ENCODE results near the gene HYLS1. TPM values are rescaled to one million over a fixed set of nuclear protein-coding genes. Genes with fewer than 3 reads are reported as not detected.

HYLS1 gene
- total RNA-seq, 1 experiment from 2014 or later, result 8.1 TPM

DNA sequence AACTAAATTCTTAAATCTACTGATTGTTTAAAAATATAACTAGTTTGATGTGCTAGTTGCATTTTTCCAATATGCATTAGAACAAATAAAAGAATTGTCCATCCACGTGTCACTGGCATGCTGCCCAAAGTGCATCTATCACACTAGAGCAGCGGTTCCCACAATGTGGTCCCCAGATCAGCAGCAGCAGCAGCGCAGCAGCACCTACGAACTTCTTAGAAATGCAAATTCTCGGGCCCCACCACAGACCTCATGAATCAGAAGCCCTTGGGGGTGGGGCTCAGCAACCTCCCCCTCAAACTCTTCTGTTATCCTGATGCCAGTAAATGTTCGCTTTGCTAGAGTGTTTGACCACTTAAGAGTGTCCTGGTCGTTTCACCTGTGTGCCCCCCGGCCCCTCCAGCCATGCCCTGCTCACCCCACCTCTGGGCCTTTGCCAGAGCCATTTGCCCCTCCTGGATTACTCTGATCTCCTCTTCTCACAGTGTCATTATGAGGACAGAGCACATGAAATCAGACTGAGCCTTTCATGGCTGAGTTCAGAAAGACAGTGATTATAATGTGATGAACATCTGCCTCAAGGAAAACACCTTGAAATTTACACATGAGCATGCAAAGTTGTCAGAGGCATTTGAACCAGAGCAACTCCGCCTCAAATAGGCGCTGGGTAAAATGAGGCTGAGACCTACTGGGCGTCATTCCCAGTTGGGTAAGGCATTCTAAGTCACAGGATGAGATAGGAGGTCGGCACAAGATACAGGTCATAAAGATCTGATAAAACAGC lies 45.8 kb downstream of the HYLS1 start:
- no peaks in the 10 kb centered on the region for H3K36me3 Mint-ChIP-seq
- DNase-seq (ENCODE audit: low spot score) (no peak), ATAC-seq (peak; percentile 71)
- H3K27ac Mint-ChIP-seq, result no peak overlapping the region
- no peaks in the 10 kb centered on the region for H3K27me3 Mint-ChIP-seq (ENCODE audit: low read depth)
- ChIA-PET POLR2A (no interaction called here), CTCF (interaction anchor here (1.0 to 3.1 kb wide), 4 partner anchors 9 to 261 kb away, joined by 4 to 18 read pairs (median 5); no protein-coding TSS in a partner anchor)
- no peak for TF ChIP-seq TEAD1 (CRISPR knock-in tag; IDR thresholded peaks at IDR 0.05)
- no peak for TF ChIP-seq ETV6 (CRISPR knock-in tag; IDR thresholded peaks at IDR 0.05)
- no peak for TF ChIP-seq ZNF396 (CRISPR knock-in tag; IDR thresholded peaks at IDR 0.05; ENCODE audit: borderline replicate concordance)
- TF ChIP-seq ZNF232 (CRISPR knock-in tag; IDR thresholded peaks at IDR 0.05), result no peak
- TF ChIP-seq ESRRA (CRISPR knock-in tag; IDR thresholded peaks at IDR 0.05; ENCODE audit: borderline replicate concordance), result no peak
- TF ChIP-seq, protein P1, sequence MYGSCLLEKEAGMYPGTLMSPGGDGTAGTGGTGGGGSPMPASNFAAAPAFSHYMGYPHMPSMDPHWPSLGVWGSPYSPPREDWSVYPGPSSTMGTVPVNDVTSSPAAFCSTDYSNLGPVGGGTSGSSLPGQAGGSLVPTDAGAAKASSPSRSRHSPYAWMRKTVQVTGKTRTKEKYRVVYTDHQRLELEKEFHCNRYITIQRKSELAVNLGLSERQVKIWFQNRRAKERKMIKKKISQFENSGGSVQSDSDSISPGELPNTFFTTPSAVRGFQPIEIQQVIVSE (CRISPR knock-in tag; IDR thresholded peaks at IDR 0.05; ENCODE audit: borderline replicate concordance), result no peak
- TF ChIP-seq NR2C2 (CRISPR knock-in tag; IDR thresholded peaks at IDR 0.05), result no peak
- TF ChIP-seq MXD4 (CRISPR knock-in tag; IDR thresholded peaks at IDR 0.05; ENCODE audit: borderline replicate concordance), result no peak
- TF ChIP-seq JAZF1 (CRISPR knock-in tag; IDR thresholded peaks at IDR 0.05), result no peak
- TF ChIP-seq, protein P2, sequence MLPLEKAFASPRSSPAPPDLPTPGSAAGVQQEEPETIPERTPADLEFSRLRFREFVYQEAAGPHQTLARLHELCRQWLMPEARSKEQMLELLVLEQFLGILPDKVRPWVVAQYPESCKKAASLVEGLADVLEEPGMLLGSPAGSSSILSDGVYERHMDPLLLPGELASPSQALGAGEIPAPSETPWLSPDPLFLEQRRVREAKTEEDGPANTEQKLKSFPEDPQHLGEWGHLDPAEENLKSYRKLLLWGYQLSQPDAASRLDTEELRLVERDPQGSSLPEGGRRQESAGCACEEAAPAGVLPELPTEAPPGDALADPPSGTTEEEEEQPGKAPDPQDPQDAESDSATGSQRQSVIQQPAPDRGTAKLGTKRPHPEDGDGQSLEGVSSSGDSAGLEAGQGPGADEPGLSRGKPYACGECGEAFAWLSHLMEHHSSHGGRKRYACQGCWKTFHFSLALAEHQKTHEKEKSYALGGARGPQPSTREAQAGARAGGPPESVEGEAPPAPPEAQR (CRISPR knock-in tag; IDR thresholded peaks at IDR 0.05), result no peak
- TF ChIP-seq, protein P3, sequence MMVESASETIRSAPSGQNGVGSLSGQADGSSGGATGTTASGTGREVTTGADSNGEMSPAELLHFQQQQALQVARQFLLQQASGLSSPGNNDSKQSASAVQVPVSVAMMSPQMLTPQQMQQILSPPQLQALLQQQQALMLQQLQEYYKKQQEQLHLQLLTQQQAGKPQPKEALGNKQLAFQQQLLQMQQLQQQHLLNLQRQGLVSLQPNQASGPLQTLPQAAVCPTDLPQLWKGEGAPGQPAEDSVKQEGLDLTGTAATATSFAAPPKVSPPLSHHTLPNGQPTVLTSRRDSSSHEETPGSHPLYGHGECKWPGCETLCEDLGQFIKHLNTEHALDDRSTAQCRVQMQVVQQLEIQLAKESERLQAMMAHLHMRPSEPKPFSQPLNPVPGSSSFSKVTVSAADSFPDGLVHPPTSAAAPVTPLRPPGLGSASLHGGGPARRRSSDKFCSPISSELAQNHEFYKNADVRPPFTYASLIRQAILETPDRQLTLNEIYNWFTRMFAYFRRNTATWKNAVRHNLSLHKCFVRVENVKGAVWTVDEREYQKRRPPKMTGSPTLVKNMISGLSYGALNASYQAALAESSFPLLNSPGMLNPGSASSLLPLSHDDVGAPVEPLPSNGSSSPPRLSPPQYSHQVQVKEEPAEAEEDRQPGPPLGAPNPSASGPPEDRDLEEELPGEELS (CRISPR knock-in tag; IDR thresholded peaks at IDR 0.05), result no peak
- no peak for TF ChIP-seq ZNF423 (CRISPR knock-in tag; IDR thresholded peaks at IDR 0.05)
- TF ChIP-seq, protein P4, sequence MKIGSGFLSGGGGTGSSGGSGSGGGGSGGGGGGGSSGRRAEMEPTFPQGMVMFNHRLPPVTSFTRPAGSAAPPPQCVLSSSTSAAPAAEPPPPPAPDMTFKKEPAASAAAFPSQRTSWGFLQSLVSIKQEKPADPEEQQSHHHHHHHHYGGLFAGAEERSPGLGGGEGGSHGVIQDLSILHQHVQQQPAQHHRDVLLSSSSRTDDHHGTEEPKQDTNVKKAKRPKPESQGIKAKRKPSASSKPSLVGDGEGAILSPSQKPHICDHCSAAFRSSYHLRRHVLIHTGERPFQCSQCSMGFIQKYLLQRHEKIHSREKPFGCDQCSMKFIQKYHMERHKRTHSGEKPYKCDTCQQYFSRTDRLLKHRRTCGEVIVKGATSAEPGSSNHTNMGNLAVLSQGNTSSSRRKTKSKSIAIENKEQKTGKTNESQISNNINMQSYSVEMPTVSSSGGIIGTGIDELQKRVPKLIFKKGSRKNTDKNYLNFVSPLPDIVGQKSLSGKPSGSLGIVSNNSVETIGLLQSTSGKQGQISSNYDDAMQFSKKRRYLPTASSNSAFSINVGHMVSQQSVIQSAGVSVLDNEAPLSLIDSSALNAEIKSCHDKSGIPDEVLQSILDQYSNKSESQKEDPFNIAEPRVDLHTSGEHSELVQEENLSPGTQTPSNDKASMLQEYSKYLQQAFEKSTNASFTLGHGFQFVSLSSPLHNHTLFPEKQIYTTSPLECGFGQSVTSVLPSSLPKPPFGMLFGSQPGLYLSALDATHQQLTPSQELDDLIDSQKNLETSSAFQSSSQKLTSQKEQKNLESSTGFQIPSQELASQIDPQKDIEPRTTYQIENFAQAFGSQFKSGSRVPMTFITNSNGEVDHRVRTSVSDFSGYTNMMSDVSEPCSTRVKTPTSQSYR (CRISPR knock-in tag; IDR thresholded peaks at IDR 0.05), result no peak
- no peak for TF ChIP-seq NFATC4 (CRISPR knock-in tag; IDR thresholded peaks at IDR 0.05)
- TF ChIP-seq, protein P5, sequence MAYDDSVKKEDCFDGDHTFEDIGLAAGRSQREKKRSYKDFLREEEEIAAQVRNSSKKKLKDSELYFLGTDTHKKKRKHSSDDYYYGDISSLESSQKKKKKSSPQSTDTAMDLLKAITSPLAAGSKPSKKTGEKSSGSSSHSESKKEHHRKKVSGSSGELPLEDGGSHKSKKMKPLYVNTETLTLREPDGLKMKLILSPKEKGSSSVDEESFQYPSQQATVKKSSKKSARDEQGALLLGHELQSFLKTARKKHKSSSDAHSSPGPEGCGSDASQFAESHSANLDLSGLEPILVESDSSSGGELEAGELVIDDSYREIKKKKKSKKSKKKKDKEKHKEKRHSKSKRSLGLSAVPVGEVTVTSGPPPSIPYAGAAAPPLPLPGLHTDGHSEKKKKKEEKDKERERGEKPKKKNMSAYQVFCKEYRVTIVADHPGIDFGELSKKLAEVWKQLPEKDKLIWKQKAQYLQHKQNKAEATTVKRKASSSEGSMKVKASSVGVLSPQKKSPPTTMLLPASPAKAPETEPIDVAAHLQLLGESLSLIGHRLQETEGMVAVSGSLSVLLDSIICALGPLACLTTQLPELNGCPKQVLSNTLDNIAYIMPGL (CRISPR knock-in tag; IDR thresholded peaks at IDR 0.05), result no peak
- no peak for TF ChIP-seq NR3C1 (CRISPR knock-in tag; conservative IDR thresholded peaks at IDR 0.05; ENCODE audit: low read depth)
- TF ChIP-seq CREB1 (CRISPR knock-in tag; IDR thresholded peaks at IDR 0.05), result no peak
- TF ChIP-seq, protein P6, sequence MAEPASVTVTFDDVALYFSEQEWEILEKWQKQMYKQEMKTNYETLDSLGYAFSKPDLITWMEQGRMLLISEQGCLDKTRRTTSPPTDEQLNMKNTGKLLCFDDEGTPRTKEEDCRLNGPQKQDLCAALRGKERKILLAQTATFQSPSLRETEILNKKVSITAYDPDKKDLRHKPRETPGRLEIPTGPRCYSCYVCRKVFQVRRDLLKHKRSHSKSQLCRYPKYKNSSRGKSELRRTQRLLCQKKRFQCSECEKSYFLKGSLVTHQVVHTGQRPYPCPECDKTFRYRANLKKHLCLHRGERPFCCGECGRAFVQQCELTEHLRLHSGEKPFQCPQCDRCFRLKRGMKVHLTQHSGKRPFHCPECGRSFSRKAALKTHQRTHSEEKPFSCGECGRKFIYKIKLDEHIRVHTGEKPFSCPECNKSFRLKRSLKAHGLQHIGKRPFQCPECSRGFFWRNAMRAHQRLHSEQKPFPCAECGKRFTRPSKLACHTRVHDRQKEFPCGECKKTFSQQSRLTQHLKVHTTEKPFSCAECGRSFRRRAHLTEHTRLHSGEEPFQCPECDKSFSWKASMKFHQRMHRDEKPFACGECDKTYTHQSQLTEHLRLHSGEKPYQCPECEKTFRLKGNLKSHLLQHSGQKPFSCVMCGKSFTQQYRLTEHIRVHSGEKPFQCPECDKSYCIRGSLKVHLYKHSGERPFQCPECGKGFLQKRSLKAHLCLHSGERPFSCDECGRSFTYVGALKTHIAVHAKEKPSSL (CRISPR knock-in tag; conservative IDR thresholded peaks at IDR 0.05), result no peak
- no peak for TF ChIP-seq HMGA2 (CRISPR knock-in tag; IDR thresholded peaks at IDR 0.05)
- TF ChIP-seq SP1 (CRISPR knock-in tag; conservative IDR thresholded peaks at IDR 0.05), result no peak
- H3K4me1 Mint-ChIP-seq, result peaks cover 25% of the 10 kb centered on the region
- H3K9me3 Mint-ChIP-seq, result no peaks in the 10 kb centered on the region
- no peak overlapping the region for H3K4me3 Mint-ChIP-seq
